Measurements from ENCODE around the gene ANKRD37.

DNA sequence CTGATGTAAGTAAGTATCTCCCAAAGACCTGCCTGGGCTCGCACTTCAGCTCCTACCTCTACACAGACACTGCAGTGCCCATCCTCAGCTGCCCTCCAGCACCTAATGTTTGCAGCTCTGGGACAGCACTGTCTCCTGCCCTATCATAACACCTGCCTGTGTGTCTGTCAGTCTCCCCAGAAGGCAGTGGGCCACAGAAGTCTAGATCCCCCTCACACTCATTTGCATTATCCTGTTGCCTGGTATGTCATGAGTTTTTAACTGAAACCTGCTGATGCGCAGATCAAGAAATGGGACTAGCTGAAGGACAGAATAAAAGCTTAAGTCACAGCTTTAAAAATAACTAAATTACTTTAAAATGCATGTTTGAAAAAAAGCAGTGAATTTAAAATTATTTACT lies 43.9 kb upstream of the ANKRD37 start:
- TF ChIP-seq ZFP30 (CRISPR knock-in tag; IDR thresholded peaks at IDR 0.05) = no peak
- no peak for TF ChIP-seq RARB (CRISPR knock-in tag; IDR thresholded peaks at IDR 0.05)
- TF ChIP-seq, protein P1, sequence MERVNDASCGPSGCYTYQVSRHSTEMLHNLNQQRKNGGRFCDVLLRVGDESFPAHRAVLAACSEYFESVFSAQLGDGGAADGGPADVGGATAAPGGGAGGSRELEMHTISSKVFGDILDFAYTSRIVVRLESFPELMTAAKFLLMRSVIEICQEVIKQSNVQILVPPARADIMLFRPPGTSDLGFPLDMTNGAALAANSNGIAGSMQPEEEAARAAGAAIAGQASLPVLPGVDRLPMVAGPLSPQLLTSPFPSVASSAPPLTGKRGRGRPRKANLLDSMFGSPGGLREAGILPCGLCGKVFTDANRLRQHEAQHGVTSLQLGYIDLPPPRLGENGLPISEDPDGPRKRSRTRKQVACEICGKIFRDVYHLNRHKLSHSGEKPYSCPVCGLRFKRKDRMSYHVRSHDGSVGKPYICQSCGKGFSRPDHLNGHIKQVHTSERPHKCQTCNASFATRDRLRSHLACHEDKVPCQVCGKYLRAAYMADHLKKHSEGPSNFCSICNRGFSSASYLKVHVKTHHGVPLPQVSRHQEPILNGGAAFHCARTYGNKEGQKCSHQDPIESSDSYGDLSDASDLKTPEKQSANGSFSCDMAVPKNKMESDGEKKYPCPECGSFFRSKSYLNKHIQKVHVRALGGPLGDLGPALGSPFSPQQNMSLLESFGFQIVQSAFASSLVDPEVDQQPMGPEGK (CRISPR knock-in tag; IDR thresholded peaks at IDR 0.05; ENCODE audit: borderline replicate concordance) = no peak
- TF ChIP-seq PPARA (CRISPR knock-in tag; IDR thresholded peaks at IDR 0.05; ENCODE audit: borderline replicate concordance) = no peak
- TF ChIP-seq ZNF70 (CRISPR knock-in tag; IDR thresholded peaks at IDR 0.05) = no peak
- TF ChIP-seq TCF4 (CRISPR knock-in tag; IDR thresholded peaks at IDR 0.05; ENCODE audit: borderline replicate concordance) = no peak
